CD8-positive, alpha-beta memory T cell (primary cell): ENCODE data around the gene SCLT1. TPM values are rescaled to one million over a fixed set of nuclear protein-coding genes. Genes with fewer than 3 reads are reported as not detected.

Experiments
- CTCF ChIA-PET: fragments of 350-600 bp; sonication (Branson Sonifier 250); formaldehyde crosslinking; loops from one replicate; lab custom pipeline; 2021; ENCODE audit warnings: antibody characterized with exemption; lab: Charles Lee
- POLR2A ChIA-PET: fragments of 350-600 bp; sonication (Branson Sonifier 250); formaldehyde crosslinking; loops from one replicate; lab custom pipeline; 2021; ENCODE audit warnings: antibody characterized with exemption; lab: Charles Lee
- DNase-seq, 5 donors: peaks; one replicate each; pipeline versions ENCODE4 v3.0.0 to v3.0.0-alpha.2; 2020 to 2022; ENCODE audit warnings: mixed read lengths in 1 of 5
- H3K27ac ChIP-seq: one replicate; pipeline ENCODE4 v1.7.0; 2013; ENCODE audit warnings: low read depth, mild to moderate bottlenecking, low read length, moderate library complexity
- H3K27me3 ChIP-seq: 2 replicates; pipeline ENCODE4 v1.7.0; 2013; ENCODE audit warnings: low read length, mild to moderate bottlenecking; ENCODE audit not compliant: insufficient read depth, poor library complexity, severe bottlenecking
- H3K36me3 ChIP-seq: 2 replicates; pipeline ENCODE4 v1.7.0; 2013; ENCODE audit warnings: mild to moderate bottlenecking, low read length, moderate library complexity; ENCODE audit not compliant: insufficient read depth
- H3K4me1 ChIP-seq: 2 replicates; pipeline ENCODE4 v1.7.0; 2013; ENCODE audit warnings: mild to moderate bottlenecking, low read length, moderate library complexity; ENCODE audit not compliant: insufficient read depth
- H3K4me3 ChIP-seq: 2 replicates; pipeline ENCODE4 v1.7.0; 2013; ENCODE audit warnings: mild to moderate bottlenecking, low read length
- H3K9me3 ChIP-seq: 2 replicates; pipeline ENCODE4 v1.7.0; 2013; ENCODE audit warnings: mild to moderate bottlenecking, low read length
- H3K27ac Mint-ChIP-seq, 8 donors: one replicate each; pipeline ENCODE4 v1.8.0; 2020 to 2021; ENCODE audit warnings: mixed read lengths in 8 of 8, mild to moderate bottlenecking in 6 of 8, inconsistent platforms in 3 of 8, moderate library complexity in 3 of 8
- H3K27me3 Mint-ChIP-seq, 2 donors: one replicate each; pipeline ENCODE4 v1.8.0; 2020 to 2021; ENCODE audit warnings: mixed read lengths in 2 of 2, mild to moderate bottlenecking in 1 of 2, moderate library complexity in 1 of 2
- H3K36me3 Mint-ChIP-seq, 3 donors: one replicate each; pipeline ENCODE4 v1.8.0; 2020 to 2021; ENCODE audit warnings: mixed read lengths in 3 of 3, inconsistent platforms in 1 of 3, mild to moderate bottlenecking in 1 of 3
- H3K4me1 Mint-ChIP-seq, 3 donors: one replicate each; pipeline ENCODE4 v1.8.0; 2020 to 2021; ENCODE audit warnings: mixed read lengths in 3 of 3, inconsistent platforms in 1 of 3, mild to moderate bottlenecking in 1 of 3
- H3K4me3 Mint-ChIP-seq, 7 donors: one replicate each; pipeline ENCODE4 v1.8.0; 2020 to 2021; ENCODE audit warnings: mixed read lengths in 7 of 7, mild to moderate bottlenecking in 6 of 7, moderate library complexity in 4 of 7, inconsistent platforms in 2 of 7
- H3K9me3 Mint-ChIP-seq, 5 donors: one replicate each; pipeline ENCODE4 v1.8.0; 2020 to 2022; ENCODE audit warnings: mixed read lengths in 5 of 5, mild to moderate bottlenecking in 3 of 5, moderate library complexity in 2 of 5, inconsistent platforms in 1 of 5
- polyA plus RNA-seq: library from polyadenylated mRNA; unstranded; fragments of 300-500 nt; fragmentation: Illumina TruSeq; gene quantifications from one replicate; pipeline ENCODE4 v1.2.3, GENCODE V29; 2021
- total RNA-seq, 2 experiments: library from RNA; stranded (reverse); gene quantifications; one replicate each; pipeline ENCODE4 v1.2.3, GENCODE V29; 2021

Gene SCLT1
- total and polyA plus RNA-seq, 3 experiments from 2014 or later, result 7.7 to 20.6 (median 18.2) TPM

DNA sequence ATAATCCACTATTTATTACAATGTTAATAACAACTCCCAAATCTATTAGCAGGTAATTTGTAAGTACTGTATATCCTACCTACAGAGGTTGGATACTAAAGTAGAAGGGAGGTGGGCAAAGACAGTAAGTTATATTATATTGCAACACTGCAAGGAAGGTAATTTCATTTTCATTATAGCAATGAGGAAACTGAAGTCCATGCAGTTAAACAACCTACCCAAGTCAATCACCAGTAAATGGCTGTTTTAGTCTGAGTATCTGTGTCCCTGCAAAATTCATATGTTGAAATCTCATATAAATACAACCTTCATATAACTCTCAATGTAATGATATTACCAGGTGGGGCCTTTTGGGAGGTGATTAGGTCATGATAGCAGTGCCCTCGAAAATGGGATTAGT is 114.4 kb downstream of the SCLT1 start:
- Mint-ChIP-seq H3K27ac (no peak overlapping the region), H3K9me3 (no peaks in the 10 kb centered on the region), H3K4me3 (no peak overlapping the region), H3K36me3 (peaks cover 9 to 13% (median 12%) of the 10 kb centered on the region in 3 donors), H3K4me1 (no peaks in the 10 kb centered on the region), H3K27me3 (no peaks in the 10 kb centered on the region)
- Histone ChIP-seq H3K36me3 (no peaks in the 10 kb centered on the region), H3K9me3 (no peaks in the 10 kb centered on the region), H3K27me3 (no peaks in the 10 kb centered on the region), H3K4me3 (no peak overlapping the region), H3K27ac (no peak overlapping the region), H3K4me1 (no peaks in the 10 kb centered on the region)
- DNase-seq, result no peak
- ChIA-PET POLR2A (no interaction called here), CTCF (no interaction called here)

DNA sequence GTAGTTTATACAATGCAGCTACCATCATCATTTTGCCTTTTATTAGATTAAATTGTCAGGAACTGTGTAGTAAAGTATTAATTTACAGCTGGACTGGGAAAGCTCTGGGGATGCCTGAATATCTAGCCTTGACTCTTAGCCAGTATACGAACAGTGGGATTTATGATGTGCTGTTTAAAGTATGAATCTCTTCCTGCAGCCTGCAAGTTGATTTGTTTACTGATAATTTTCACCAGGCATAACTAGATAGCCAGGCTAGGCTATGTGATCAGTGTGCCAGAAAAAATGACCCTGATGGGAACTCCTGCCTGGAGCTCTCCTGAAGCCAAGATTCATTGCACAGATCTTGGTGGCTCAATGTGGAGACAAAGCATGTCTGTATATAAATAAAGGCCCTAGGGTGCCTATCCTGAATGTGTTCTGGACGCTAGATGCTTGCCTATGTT is 119.2 kb downstream of the SCLT1 start:
- no peaks in the 10 kb centered on the region for H3K9me3 Mint-ChIP-seq

DNA sequence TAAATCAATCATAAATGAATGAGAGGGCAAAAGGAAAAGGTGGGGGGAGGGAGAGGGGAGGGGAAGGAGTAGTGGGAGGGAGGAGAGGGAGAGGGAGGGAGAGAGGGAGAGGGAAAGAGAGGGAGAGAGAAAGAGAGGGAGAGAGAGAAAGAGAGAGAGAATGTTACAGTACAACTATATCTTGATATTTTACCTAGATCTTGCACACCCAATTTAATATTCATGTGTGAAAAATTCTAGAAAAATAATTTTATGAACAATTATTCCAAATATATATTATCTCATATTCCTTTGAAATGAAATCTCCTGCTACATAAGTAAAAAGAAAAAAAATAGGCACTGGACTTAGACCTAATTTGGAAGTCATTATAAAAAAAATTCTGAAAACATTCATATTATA is 120.0 kb downstream of the SCLT1 start:
- Mint-ChIP-seq H3K27ac (no peak overlapping the region), H3K27me3 (no peaks in the 10 kb centered on the region), H3K36me3 (peaks cover 2 to 13% (median 10%) of the 10 kb centered on the region in 3 donors), H3K9me3 (no peaks in the 10 kb centered on the region), H3K4me1 (no peaks in the 10 kb centered on the region), H3K4me3 (no peak overlapping the region)
- H3K4me3 ChIP-seq, result no peak overlapping the region
- no peak for DNase-seq
- H3K4me1 ChIP-seq, result no peaks in the 10 kb centered on the region
- H3K27ac ChIP-seq, result no peak overlapping the region
- ChIA-PET POLR2A (no interaction called here), CTCF (no interaction called here)
- H3K27me3 ChIP-seq, result no peaks in the 10 kb centered on the region
- no peaks in the 10 kb centered on the region for H3K9me3 ChIP-seq
- no peaks in the 10 kb centered on the region for H3K36me3 ChIP-seq

More for the DNA sequence above, 119.2 kb downstream of the SCLT1 start:
- Mint-ChIP-seq H3K4me3 (no peak overlapping the region), H3K4me1 (no peaks in the 10 kb centered on the region), H3K36me3 (peaks cover 1 to 7% (median 5%) of the 10 kb centered on the region in 3 donors), H3K27ac (no peak overlapping the region), H3K27me3 (no peaks in the 10 kb centered on the region)
- Histone ChIP-seq H3K36me3 (no peaks in the 10 kb centered on the region), H3K27me3 (no peaks in the 10 kb centered on the region), H3K27ac (no peak overlapping the region), H3K4me3 (no peak overlapping the region), H3K9me3 (no peaks in the 10 kb centered on the region), H3K4me1 (no peaks in the 10 kb centered on the region)
- POLR2A ChIA-PET, result no interaction called here
- CTCF ChIA-PET, result no interaction called here
- no peak for DNase-seq

DNA sequence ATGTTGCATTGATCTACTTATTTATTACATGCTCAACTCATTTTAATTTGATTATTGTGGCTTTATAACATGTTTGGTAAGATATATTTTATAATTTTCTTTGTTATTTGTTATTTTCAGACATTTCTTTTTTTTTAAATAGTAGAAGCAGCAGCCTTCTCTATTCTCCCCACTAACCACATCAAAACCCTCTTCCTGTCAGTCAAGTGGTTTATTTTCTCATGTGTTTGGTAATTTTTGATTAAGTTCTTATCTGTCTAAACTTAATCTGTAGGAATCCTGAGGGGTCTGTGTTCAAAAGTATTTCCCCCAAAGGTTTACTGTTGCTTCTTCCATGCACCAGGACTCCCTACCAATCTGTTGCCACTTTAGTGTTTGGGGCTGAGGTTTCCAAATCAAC is 131.9 kb downstream of the SCLT1 start:
- Histone ChIP-seq H3K4me1 (peaks cover 7% of the 10 kb centered on the region), H3K36me3 (no peaks in the 10 kb centered on the region), H3K27me3 (no peaks in the 10 kb centered on the region), H3K9me3 (no peaks in the 10 kb centered on the region), H3K27ac (no peak overlapping the region), H3K4me3 (no peak overlapping the region)
- DNase-seq, result no peak
- POLR2A ChIA-PET, result no interaction called here
- Mint-ChIP-seq H3K4me3 (no peak overlapping the region), H3K9me3 (no peaks in the 10 kb centered on the region), H3K27me3 (no peaks in the 10 kb centered on the region), H3K4me1 (peaks cover 14 to 20% (median 16%) of the 10 kb centered on the region in 3 donors), H3K36me3 (peaks cover 9 to 19% (median 12%) of the 10 kb centered on the region in 3 donors), H3K27ac (peak overlapping the region in 1 of 8 donors; percentile 7)
- CTCF ChIA-PET, result no interaction called here

DNA sequence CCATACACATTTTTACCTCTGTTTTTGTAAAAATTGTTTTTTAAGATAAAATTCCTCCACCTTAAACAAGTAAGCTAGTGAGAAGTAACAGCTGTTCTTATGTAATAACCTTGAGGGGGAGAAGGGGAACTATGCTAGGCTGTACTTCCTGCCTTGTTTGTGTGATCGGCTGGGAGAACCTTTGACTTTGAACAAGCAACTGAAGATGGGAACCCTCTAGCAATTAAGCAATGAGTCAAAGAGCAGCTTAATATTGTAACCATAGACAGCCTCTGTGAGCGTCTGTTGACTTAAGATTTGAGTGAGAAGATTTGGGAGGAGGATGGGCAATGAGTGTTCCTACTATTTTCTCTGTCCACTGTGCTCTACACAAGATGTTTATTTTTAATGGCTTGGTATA is 135.1 kb downstream of the SCLT1 start:
- H3K9me3 Mint-ChIP-seq, result no peaks in the 10 kb centered on the region
- ChIA-PET POLR2A (no interaction called here), CTCF (no interaction called here)
- peaks cover 9 to 17% (median 13%) of the 10 kb centered on the region in 3 donors for H3K36me3 Mint-ChIP-seq
- H3K27ac Mint-ChIP-seq, result no peak overlapping the region
- H3K27me3 Mint-ChIP-seq, result no peaks in the 10 kb centered on the region
- H3K36me3 ChIP-seq, result no peaks in the 10 kb centered on the region
- peaks cover 14 to 20% (median 16%) of the 10 kb centered on the region in 3 donors for H3K4me1 Mint-ChIP-seq
- H3K9me3 ChIP-seq, result no peaks in the 10 kb centered on the region
- H3K27me3 ChIP-seq, result no peaks in the 10 kb centered on the region
- peaks cover 7% of the 10 kb centered on the region for H3K4me1 ChIP-seq
- H3K4me3 ChIP-seq, result no peak overlapping the region
- no peak overlapping the region for H3K4me3 Mint-ChIP-seq
- H3K27ac ChIP-seq, result no peak overlapping the region
- no peak for DNase-seq

DNA sequence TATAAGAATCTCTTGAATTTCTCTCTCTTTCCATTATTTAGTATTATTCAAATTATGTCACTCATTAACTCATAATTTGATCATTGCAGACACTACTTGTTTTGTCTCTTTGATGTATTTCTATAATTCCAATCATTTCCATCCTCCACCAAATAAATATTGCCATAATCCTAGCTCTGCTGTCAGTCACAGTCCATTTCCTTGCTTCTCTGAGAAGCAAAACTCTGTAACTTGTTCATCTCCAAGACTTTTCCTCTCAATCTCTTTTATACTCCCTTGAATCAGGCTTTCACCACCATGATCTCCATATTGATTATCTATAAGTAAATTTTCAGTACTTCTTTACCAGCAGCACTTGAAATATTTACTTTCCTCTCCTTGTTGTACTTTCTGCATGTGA is 135.9 kb downstream of the SCLT1 start:
- H3K36me3 ChIP-seq, result no peaks in the 10 kb centered on the region
- Mint-ChIP-seq H3K9me3 (no peaks in the 10 kb centered on the region), H3K4me3 (no peak overlapping the region), H3K27me3 (no peaks in the 10 kb centered on the region), H3K27ac (no peak overlapping the region), H3K4me1 (peaks cover 11 to 16% (median 13%) of the 10 kb centered on the region in 3 donors), H3K36me3 (peaks cover 9 to 18% (median 13%) of the 10 kb centered on the region in 3 donors)
- no peak overlapping the region for H3K27ac ChIP-seq
- H3K4me1 ChIP-seq, result peaks cover 7% of the 10 kb centered on the region
- H3K9me3 ChIP-seq, result no peaks in the 10 kb centered on the region
- CTCF ChIA-PET, result no interaction called here
- POLR2A ChIA-PET, result no interaction called here
- no peak for DNase-seq
- H3K27me3 ChIP-seq, result no peaks in the 10 kb centered on the region
- H3K4me3 ChIP-seq, result no peak overlapping the region

DNA sequence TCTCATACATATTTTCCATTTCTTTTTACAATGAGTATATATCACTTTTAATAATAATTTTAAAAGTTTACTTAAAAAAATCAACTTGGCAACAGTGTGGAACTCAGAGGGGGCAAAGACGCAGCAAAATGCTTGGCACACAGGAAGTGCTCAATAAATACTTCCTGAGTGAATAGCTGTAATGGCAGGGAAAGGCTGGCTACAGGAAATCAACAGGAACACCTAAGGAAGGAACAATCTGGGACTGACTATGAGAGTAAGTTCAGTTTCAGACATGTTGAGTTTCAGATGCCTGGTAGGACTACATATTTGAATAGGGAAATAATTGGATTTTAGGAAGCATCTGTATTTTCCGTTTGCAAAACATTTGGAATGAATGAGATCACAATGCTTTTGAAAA is 137.6 kb downstream of the SCLT1 start:
- Histone ChIP-seq H3K27me3 (no peaks in the 10 kb centered on the region), H3K27ac (no peak overlapping the region), H3K9me3 (no peaks in the 10 kb centered on the region), H3K4me1 (peaks cover 4% of the 10 kb centered on the region), H3K36me3 (no peaks in the 10 kb centered on the region), H3K4me3 (no peak overlapping the region)
- H3K27me3 Mint-ChIP-seq, result no peaks in the 10 kb centered on the region
- H3K4me1 Mint-ChIP-seq, result no peaks in the 10 kb centered on the region
- peaks cover 17 to 31% (median 21%) of the 10 kb centered on the region in 3 donors for H3K36me3 Mint-ChIP-seq
- H3K4me3 Mint-ChIP-seq, result no peak overlapping the region
- no peak for DNase-seq
- H3K9me3 Mint-ChIP-seq, result no peaks in the 10 kb centered on the region
- peak overlapping the region in 1 of 8 donors; percentile 31 for H3K27ac Mint-ChIP-seq
- CTCF ChIA-PET, result no interaction called here
- POLR2A ChIA-PET, result no interaction called here

DNA sequence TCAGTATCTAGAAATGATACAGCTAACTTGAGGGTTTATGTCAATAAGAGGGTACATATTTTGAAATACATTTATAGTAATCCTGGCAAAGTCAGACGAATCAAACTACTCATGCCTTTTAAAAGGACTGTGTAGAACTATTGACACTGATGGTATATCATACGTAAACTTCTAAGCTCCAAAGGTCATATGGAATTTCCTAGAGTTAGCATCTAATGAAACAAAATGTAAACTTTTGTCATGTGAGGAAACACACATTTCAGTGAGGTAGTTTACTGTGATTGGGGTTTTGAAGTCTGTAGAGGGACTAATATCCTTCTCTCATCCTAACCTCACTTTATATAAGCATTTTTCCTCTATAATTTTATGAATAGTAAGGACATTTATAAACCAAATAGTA is 138.4 kb downstream of the SCLT1 start:
- Mint-ChIP-seq H3K27ac (no peak overlapping the region), H3K4me3 (no peak overlapping the region), H3K4me1 (no peaks in the 10 kb centered on the region), H3K9me3 (peaks cover 0 to 2% (median 0%) of the 10 kb centered on the region in 5 donors), H3K27me3 (no peaks in the 10 kb centered on the region), H3K36me3 (peaks cover 25 to 33% (median 26%) of the 10 kb centered on the region in 3 donors)
- DNase-seq, result no peak
- Histone ChIP-seq H3K4me3 (no peak overlapping the region), H3K36me3 (no peaks in the 10 kb centered on the region), H3K4me1 (peaks cover 4% of the 10 kb centered on the region), H3K9me3 (no peaks in the 10 kb centered on the region), H3K27me3 (no peaks in the 10 kb centered on the region), H3K27ac (no peak overlapping the region)
- CTCF ChIA-PET, result no interaction called here
- POLR2A ChIA-PET, result no interaction called here
